HG03280 (cell line): ENCODE measurements around the gene ACKR2.

Source experiments
- ATAC-seq: cut with Tn5 transposase; IDR thresholded peaks from one replicate; pipeline ENCODE4 v1.9.1; 2021; ENCODE audit warnings: mild to moderate bottlenecking, moderate library complexity; ENCODE audit not compliant: unreplicated experiment

The ACKR2 gene

DNA sequence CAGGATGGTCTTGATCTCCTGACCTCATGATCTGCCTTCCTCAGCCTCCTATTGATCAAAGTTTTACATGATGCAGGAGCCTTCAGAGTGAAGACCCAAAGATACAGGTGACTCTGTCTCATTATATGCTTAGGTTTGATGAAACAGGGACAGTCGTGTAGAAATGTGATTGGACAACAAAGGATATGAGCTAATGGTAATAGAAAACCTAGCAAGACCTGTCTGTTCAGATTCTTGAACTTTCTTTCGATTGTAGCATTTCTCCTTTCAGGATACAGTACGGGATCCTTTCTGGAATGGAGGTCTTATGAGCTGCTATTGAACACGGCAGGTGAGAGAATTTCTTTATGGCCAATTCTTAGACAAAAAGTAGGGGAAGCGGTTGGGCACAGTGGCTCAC, at the start of gene ACKR2:
Gene ACKR2, plus strand, starts transcription at position 244 of the 400 bp plus-strand sequence. CDS start 55,058 bp downstream, outside the sequence.
- ATAC-seq, result no peak

DNA sequence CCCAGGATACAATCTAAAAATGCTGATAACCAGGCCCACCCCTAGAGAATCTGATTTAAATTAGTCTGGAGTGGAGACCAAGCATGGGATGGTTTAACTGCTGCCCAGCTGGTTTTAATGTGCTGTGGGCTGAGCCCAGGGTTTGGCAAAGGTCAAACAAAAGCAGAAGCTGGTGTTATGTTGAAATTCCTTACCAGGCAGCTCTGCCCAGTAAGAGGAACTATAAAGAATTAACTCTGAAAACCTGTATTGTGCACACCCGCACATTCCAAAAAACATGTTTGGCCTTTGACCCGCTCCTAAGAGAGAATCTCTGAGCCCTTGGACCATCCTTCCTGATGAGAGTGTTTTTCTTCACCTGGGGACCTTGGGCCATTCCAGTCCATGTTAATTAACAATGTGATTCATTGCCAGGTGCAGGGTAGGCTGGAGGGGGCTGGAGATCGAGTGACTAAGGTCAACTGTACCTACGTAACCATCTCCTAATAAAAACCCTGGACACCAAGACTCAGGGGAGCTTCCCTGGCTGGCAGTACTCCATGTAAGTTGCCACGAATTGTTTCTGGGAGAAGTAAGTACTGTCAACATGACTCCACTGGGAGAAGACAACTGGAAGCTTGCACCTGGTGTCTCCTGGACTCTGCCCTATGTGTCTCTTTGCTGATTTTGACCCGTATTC, 47.1 kb upstream of the ACKR2 start:
- no peak for ATAC-seq

DNA sequence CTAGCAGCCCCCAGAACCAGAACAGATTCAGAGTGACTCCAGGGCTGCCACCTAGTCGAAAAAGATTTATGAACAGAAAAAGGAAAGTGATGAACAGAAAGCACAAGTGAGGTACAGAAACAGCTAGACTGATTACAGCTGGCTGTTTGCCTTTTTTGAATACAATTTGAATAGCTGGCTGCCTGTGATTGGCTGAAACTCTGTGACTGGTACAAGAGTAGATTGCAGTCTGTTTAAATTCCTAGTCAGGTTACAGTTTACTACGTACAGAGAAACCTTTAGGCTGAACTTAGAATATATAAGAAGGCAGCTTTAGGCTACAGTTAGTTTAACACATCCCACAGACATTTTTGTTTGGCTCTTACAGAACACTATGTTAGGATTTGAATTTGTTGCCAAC, 46.2 kb upstream of the ACKR2 start:
- ATAC-seq, result no peak

DNA sequence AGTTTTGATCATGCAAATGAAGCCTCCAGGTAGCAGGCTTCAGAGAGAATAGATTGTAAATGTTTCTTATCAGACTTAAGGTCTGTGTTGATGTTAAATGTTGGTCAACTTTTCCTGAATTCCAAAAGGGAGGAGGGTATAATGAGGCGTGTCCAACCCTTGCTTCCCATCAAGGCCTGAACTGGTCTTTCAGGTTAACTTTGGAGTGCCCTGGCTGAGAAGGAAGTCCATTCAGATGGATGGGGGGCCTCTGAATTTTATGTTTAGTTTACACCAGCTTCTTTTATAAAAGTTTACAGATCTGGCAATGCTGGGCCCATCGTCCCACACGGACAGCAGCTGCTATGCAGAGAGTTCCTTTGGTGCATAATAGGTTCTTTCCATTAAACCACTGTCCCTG, 45.1 kb upstream of the ACKR2 start:
- ATAC-seq, result no peak

DNA sequence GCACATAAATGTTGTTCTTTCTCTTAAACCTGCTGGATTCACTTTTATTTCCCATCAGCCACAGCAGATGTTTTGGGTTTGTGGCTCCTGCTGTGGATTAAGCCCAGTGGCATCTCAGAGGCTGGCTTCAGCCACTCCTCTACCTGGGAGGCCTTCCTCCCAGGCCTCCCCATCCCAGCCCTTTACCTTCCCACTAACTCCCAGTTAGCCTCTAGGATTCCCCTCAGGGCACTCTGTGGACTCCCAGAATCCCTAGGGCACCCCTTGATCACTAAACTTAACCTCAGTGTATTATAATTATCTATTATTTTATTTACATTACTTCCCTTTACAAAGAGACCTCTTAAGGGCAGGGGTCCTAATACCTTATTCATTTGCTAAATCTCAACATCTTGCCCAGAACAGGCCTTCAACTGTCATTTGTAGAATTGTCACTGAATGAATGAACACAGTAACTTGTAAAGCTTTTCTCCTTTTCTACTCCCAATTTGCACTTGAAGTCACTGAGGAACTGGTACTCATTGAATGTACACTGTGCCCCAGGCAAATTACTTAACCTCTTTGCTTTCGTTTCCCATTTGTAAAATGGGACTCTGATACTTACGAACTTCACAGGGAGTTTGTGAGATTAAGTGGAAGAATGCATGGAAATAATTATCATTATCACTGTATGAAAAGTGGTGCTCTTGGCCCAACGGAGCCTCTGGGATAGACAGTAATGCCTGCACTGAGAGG, 44.5 kb upstream of the ACKR2 start:
- ATAC-seq, result no peak

GRCh38 chr3:42769477-42770131, 39.6 kb upstream of the ACKR2 start:
- ATAC-seq, result no peak

- ATAC-seq, result no peak
Observed at GRCh38 chr3:42771271-42771670, 38.0 kb upstream of the ACKR2 start.

DNA sequence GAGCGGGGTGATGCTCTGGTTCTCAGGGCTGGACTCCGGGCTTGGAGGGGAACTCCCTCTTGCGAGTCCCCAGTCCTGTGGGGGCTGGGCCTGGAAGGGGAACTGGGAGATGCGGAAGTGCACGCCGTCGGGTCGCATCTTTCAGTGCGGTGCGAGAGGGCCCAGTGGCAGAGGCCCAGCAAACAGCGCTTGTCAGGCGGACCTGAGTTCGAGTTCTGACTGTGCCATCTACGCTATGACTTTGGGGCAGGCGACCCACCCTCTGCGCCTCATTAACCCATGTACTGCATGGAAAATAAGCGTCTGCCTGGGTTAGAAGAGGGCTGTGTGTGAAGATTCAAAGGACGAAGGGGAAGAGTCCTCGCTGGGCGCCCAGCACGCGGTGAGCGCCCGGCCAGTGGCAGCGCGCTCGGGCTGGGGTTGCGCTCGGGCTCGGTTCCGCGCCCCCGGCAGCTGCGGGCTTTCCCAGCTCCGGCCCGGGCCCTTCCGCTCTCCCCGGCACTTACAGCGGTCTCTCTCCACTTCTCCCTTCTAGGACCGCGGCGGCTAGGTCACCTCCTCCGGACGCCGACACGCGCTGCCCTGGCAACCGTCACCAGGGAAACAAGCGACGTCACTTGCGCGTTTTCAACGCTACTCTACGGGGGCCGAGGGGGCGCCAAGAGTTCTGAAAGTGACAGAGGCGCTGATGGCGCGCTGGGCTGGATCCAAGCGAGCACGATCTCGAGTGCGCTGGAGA, 36.4 kb upstream of the ACKR2 start, which contains the start of gene CCDC13:
Gene CCDC13, minus strand, starts transcription at position 584 of the 739 bp plus-strand sequence. CDS start 14,908 bp downstream, outside the sequence.
- ATAC-seq, result peak; percentile 99

DNA sequence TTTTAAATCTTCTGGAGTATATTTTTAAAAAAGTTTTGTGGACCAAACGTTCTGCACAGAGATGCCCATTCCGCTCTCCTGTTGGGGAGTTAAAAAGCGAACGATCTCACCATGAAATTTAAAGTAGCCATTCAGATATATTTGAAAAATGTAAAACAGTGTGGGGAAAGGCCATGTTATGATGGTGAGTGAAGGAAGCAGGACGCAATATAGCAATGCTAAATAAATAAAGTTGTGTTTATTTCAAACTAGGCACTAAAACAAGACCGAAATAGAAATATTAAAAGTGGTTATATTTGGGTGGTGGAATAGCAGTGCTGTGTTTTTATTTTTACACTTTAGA, 35.9 kb upstream of the ACKR2 start:
- peak; percentile 16 for ATAC-seq

- no peak for ATAC-seq
Observed at GRCh38 chr3:42778644-42779043, 30.6 kb upstream of the ACKR2 start.

GRCh38 chr3:42780398-42780797, 28.8 kb upstream of the ACKR2 start:
- ATAC-seq, result no peak

DNA sequence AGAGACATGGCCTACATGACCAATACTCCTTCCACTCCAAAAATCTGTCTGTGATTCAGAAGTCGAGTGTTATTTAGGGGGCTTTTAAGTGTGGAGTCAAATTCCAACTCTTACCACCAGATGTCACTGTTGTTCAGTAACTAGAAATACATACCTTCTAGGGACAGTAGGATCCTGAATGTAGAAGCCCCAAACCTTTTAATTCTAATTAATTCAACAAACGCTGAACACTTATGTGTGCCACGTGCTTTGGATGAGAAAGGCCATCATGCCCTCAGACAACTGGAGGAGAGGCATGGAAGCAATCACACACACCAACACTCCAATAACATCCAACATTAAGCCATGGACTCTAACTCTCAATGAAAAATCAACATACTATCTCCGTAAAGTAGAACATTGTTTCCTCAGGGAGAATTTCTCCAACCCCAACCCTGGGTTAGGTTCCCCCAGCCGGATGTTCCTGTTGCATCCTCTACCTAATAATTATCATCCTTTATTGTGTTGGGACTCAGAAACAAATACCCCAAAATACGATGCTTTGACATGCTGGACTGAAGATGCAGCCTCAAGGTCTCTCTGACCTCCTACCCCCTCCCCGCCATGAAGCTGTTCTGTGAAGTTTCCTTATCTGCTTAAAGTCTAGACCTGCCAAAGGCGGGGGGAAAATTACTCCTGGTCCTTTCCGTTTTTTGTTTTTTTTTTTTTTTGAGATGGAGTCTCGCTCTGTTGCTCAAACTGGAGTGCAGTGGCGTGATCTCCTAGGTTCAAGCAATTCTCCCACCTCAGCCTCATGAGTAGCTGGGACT, 28.1 kb upstream of the ACKR2 start:
- peak; percentile 71 for ATAC-seq

DNA sequence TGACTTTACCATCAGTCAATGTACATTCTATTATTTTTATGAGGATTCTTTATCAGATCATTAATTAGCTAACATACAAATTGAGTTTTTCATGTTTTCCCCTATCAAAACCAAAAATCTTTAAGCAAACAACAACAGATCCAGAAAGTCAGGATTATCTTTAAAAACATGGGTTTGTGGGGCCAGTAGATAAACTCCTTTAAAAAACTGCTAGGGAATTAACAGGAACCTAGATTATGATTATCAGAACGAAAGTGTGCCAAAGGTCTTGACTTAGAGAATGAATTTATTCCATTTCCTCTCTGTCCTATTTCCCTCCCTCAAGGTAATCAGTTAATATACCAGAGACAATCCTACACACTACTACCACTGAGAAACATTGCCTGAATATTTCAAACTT, 23.0 kb upstream of the ACKR2 start:
- ATAC-seq, result no peak

- no peak for ATAC-seq
Observed at GRCh38 chr3:42786631-42787030, 22.6 kb upstream of the ACKR2 start.

DNA sequence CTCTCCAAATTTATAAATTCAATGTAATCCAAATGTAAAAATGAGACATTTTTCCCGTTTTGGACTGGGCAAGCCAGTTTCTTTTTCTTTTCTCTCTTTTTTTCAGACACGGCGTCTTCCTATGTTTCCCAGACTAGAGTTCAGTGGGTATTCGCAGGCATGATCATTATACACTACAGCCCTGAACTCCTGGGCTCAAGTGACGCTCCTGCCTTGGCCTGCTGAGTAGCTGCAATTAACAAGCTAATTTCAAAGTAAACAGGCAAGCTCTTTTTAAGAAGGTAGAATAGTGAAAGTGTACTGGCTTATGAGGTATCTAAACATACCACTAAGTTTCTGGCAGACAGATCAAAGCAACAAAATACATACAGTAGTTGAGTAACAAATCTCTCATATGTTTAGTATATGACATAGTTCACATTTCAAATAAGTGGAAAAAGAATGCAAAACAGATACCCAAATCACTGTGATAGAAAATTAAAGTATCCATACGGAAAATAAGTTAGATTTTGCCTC, 18.5 kb upstream of the ACKR2 start:
- ATAC-seq, result no peak

DNA sequence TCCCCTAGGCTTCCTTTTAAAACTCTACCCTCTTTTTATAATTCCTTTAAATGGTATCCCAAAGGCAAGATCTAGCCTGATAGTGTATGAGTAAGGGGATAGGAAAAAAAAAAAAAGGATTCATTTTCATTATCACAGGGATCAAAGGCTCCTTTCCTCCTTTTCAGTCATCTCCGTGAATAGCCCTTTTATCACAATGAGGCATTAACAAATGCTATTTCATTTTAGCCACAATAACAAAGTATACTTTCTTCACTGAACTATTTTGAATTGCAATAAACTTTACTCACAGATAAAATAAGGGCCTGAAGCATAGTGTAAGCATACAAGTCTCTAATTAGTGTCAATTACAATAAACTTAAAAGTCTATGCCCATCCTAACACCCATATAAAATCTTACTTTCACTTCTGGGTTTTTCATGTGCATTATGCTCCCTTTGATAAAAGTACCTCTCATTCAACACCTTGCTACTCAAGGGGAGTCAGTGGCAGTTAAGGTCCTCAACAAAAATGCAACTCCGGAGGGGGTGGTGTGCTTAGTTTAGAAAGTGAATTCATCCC, 13.5 kb upstream of the ACKR2 start:
- ATAC-seq, result no peak

GRCh38 chr3:42796332-42796885, 12.8 kb upstream of the ACKR2 start:
- ATAC-seq, result no peak

- no peak for ATAC-seq
Observed at GRCh38 chr3:42799376-42799775, 9.9 kb upstream of the ACKR2 start.

GRCh38 chr3:42800251-42800650, 9.0 kb upstream of the ACKR2 start:
- no peak for ATAC-seq
